ENCODE measurements around the gene ZNF157.
"Not testable (repeated sequence)": the region's sequence is repeated elsewhere in the genome, so short reads cannot be mapped to it uniquely, and the experiment has no call there.

The ZNF157 gene

GRCh38 chrX:47370278-47370677, at the start of gene ZNF157:
ZNF157 (plus strand) TSS chrX:47370578; CDS start chrX:47370669, 91 bp downstream.
- DNase-seq, result no peak

- DNase-seq, result no peak
Observed at GRCh38 chrX:47321386-47321785, 49.0 kb upstream of the ZNF157 start.

- no peak for DNase-seq
Observed at GRCh38 chrX:47321823-47322371, 48.5 kb upstream of the ZNF157 start.

- no peak for DNase-seq
Observed at GRCh38 chrX:47327902-47328301, 42.5 kb upstream of the ZNF157 start.

- not testable (repeated sequence) for DNase-seq
Observed at GRCh38 chrX:47332729-47333128, 37.6 kb upstream of the ZNF157 start.

GRCh38 chrX:47351706-47352105, 18.7 kb upstream of the ZNF157 start:
- no peak for DNase-seq

- DNase-seq, result peak; percentile 7
Observed at GRCh38 chrX:47358387-47359065, 11.9 kb upstream of the ZNF157 start.

GRCh38 chrX:47360423-47361179, 9.8 kb upstream of the ZNF157 start:
- DNase-seq, result no peak

- DNase-seq, result no peak
Observed at GRCh38 chrX:47361538-47362511, 8.6 kb upstream of the ZNF157 start.

- peak; percentile 58 for DNase-seq
Observed at GRCh38 chrX:47366041-47366722, 4.2 kb upstream of the ZNF157 start.

- no peak for DNase-seq
Observed at GRCh38 chrX:47373198-47373597, 2.8 kb downstream of the ZNF157 start.

- peak; percentile 31 for DNase-seq
Observed at GRCh38 chrX:47380268-47380667, 9.9 kb downstream of the ZNF157 start.

- DNase-seq, result not testable (repeated sequence)
Observed at GRCh38 chrX:47380837-47381236, 10.5 kb downstream of the ZNF157 start.

GRCh38 chrX:47384502-47384901, 14.1 kb downstream of the ZNF157 start:
- DNase-seq, result peak; percentile 62

GRCh38 chrX:47390780-47391179, 20.4 kb downstream of the ZNF157 start:
- no peak for DNase-seq

- DNase-seq, result no peak
Observed at GRCh38 chrX:47413179-47413594, 42.8 kb downstream of the ZNF157 start.

GRCh38 chrX:47420265-47420664, 49.9 kb downstream of the ZNF157 start:
- no peak for DNase-seq

- no peak for DNase-seq
Observed at GRCh38 chrX:47420962-47421361, 50.6 kb downstream of the ZNF157 start.

GRCh38 chrX:47422444-47422843, 52.1 kb downstream of the ZNF157 start:
- no peak for DNase-seq

GRCh38 chrX:47430925-47431324, 60.5 kb downstream of the ZNF157 start:
- DNase-seq, result no peak

- DNase-seq, result no peak
Observed at GRCh38 chrX:47446431-47446830, 76.1 kb downstream of the ZNF157 start.

GRCh38 chrX:47446971-47447370, 76.6 kb downstream of the ZNF157 start:
- no peak for DNase-seq
